Uterus (tissue), 4 donors: ENCODE data around the gene DLGAP1. TPM values are rescaled to one million over a fixed set of nuclear protein-coding genes. Genes with fewer than 3 reads are reported as not detected.

ENCODE experiments used
- DNase-seq, 2 donors: peaks; one replicate each; pipeline ENCODE4 v3.0.0-alpha.2; 2019 to 2020
- H3K27ac ChIP-seq, 2 donors: fragments of 200-600 bp; sonication (generic); 1 replicate in 1 of 2; 2 replicates in 1 of 2; pipeline ENCODE4 v1.5.1; 2016 to 2018
- H3K27me3 ChIP-seq, 2 donors: fragments of 200-600 bp; sonication (generic); one replicate each; pipeline ENCODE4 v1.5.1; 2018 to 2019; ENCODE audit warnings: control low read depth in 1 of 2
- H3K36me3 ChIP-seq, 2 donors: fragments of 200-600 bp; sonication (generic); one replicate each; pipeline ENCODE4 v1.5.1; 2019; ENCODE audit warnings: control low read depth in 1 of 2
- H3K4me1 ChIP-seq, 2 donors: fragments of 200-600 bp; sonication (generic); one replicate each; pipeline ENCODE4 v1.5.1; 2018 to 2019; ENCODE audit warnings: control low read depth in 1 of 2
- H3K4me3 ChIP-seq, 2 donors: fragments of 200-600 bp; sonication (generic); 1 replicate in 1 of 2; 2 replicates in 1 of 2; pipeline ENCODE4 v1.5.1; 2018 to 2019; ENCODE audit warnings: mild to moderate bottlenecking in 1 of 2
- H3K9me3 ChIP-seq, 2 donors: fragments of 200-600 bp; sonication (generic); one replicate each; pipeline ENCODE4 v1.5.1; 2019; ENCODE audit warnings: control low read depth in 1 of 2
- POLR2A ChIP-seq, 2 donors: fragments of 450-650 bp; IDR thresholded peaks; one replicate each; pipeline ENCODE4 v1.6.1; 2016; ENCODE audit warnings: antibody characterized with exemption in 2 of 2, mild to moderate bottlenecking in 1 of 2, moderate library complexity in 1 of 2
- intact Hi-C: fragments of 100-400 bp; cut with DNase I; formaldehyde crosslinking; loops from one replicate; pipeline ENCODE4 v1.15.1; 2023; ENCODE audit warnings: low total_unique reads
- total RNA-seq, 4 donors: library from RNA; depleted of rRNA in 3 of 4; stranded (reverse); fragments of >200 nt in 3 of 4; gene quantifications; one replicate each; pipeline versions ENCODE4 v1.1.0 to v1.2.4, GENCODE V29; 2014 to 2023
- TF ChIP-seq, protein P1 (sequence below), 4 experiments: fragments of 200-600 bp in 2 of 4; fragments of 450-650 bp in 2 of 4; sonication (generic) in 2 of 4; IDR thresholded peaks; one replicate each; pipeline ENCODE4 v1.5.1; 2016 to 2019; ENCODE audit warnings: antibody characterized with exemption in 4 of 4, mild to moderate bottlenecking in 2 of 4, moderate library complexity in 1 of 4
- donor health status: DM: yes; HTN: yes; CAD: no.

Gene DLGAP1
- total RNA-seq, 4 donors from 2014 or later = 1.0 to 9.6 (median 3.3) TPM

DNA sequence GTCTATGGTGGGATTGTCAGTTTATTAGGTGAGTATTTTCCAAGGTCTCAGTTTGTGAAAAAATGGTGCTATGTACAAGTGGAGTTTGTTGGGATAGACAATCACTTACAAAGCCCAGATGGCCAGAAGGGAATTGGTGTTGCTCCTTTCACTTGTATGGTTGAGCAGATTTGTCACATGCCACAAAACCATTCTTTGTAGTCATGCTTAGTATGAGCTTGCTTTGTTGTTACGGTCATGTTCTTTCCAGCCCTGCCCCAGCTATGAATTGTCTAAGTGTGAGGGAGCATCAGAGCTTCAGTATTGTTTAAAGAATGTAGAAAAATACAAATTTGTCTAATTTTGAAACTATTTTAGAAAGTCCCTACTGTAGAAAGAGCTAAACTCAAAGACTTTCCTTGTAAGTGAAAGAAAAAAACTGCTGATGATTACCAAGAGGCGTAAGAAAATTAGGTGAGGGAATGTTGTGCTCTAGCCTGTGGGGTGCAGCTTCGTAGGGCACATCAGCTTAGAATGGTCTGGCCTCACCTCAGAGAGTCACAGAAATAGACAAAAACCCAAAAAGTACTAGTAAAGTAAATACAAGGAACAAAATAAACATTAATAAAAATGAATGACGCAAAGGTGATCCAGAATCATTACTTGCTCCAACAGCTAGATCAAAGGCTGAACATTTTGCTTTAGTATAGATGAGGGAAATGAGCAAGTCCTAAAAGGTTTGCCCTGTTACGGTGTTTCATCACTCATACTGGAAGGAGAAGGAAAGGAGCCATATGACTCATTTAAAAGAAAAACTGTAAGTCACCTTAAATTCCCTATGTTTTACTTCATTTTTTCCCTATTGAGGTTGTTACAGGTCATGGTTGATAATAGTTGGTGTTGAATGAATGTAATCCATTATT is 995.9 kb downstream of the DLGAP1 start:
- DNase-seq = no peak
- TF ChIP-seq POLR2A (IDR thresholded peaks at IDR 0.05) = no peak
- TF ChIP-seq, protein P1, sequence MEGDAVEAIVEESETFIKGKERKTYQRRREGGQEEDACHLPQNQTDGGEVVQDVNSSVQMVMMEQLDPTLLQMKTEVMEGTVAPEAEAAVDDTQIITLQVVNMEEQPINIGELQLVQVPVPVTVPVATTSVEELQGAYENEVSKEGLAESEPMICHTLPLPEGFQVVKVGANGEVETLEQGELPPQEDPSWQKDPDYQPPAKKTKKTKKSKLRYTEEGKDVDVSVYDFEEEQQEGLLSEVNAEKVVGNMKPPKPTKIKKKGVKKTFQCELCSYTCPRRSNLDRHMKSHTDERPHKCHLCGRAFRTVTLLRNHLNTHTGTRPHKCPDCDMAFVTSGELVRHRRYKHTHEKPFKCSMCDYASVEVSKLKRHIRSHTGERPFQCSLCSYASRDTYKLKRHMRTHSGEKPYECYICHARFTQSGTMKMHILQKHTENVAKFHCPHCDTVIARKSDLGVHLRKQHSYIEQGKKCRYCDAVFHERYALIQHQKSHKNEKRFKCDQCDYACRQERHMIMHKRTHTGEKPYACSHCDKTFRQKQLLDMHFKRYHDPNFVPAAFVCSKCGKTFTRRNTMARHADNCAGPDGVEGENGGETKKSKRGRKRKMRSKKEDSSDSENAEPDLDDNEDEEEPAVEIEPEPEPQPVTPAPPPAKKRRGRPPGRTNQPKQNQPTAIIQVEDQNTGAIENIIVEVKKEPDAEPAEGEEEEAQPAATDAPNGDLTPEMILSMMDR (IDR thresholded peaks at IDR 0.05) = no peak
- no peak overlapping the region for H3K4me3 ChIP-seq
- intact Hi-C loops = loop anchor here (10.0 kb wide), 1 partner anchor 136 kb away; no protein-coding TSS in a partner anchor
- H3K9me3 ChIP-seq = no peaks in the 10 kb centered on the region
- no peaks in the 10 kb centered on the region for H3K27me3 ChIP-seq
- H3K36me3 ChIP-seq = no peaks in the 10 kb centered on the region
- H3K27ac ChIP-seq = no peak overlapping the region
- H3K4me1 ChIP-seq = peaks cover 8 to 10% of the 10 kb centered on the region in 2 donors

DNA sequence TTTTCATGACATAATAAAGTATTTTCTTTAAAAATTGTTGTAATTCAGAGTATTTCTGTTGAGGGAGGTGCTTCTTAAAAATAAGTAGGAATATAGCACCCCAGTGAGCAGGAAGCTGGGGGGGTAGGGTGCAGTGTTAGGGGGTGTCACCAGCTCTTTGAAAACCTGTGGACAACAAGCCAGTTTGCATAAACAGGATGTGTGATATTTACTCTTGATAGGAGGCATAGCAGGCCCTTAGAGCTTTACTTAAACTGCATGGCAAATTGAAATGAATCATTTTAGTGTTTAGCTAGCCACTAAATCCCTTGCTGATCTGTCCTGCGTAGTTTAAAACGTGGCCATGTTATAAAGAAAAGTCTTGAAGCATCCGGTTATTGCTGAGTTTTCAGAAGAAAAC is 996.7 kb downstream of the DLGAP1 start:
- Histone ChIP-seq H3K9me3 (no peaks in the 10 kb centered on the region), H3K4me3 (no peak overlapping the region), H3K36me3 (no peaks in the 10 kb centered on the region), H3K27ac (no peak overlapping the region), H3K4me1 (peaks cover 8 to 10% of the 10 kb centered on the region in 2 donors), H3K27me3 (no peaks in the 10 kb centered on the region)
- intact Hi-C loops = loop anchor here (10.0 kb wide), 1 partner anchor 136 kb away; no protein-coding TSS in a partner anchor
- DNase-seq = no peak
- TF ChIP-seq POLR2A (IDR thresholded peaks at IDR 0.05) = no peak
- TF ChIP-seq, protein P1 (IDR thresholded peaks at IDR 0.05) = no peak

DNA sequence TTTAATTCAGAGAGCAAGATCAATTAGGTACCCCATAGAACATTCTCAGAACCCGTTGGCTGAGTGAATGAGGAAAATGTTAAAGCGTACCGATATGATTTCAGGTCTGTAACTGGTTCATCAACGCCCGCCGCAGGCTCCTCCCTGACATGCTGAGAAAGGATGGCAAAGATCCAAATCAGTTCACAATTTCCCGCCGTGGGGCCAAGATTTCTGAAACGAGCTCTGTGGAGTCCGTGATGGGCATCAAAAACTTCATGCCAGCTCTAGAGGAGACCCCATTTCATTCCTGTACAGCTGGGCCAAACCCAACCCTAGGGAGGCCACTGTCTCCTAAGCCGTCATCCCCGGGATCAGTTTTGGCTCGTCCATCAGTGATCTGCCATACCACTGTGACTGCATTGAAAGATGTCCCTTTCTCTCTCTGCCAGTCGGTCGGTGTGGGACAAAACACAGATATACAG is 997.8 kb downstream of the DLGAP1 start:
- H3K4me1 ChIP-seq = peaks cover 8 to 10% of the 10 kb centered on the region in 2 donors

DNA sequence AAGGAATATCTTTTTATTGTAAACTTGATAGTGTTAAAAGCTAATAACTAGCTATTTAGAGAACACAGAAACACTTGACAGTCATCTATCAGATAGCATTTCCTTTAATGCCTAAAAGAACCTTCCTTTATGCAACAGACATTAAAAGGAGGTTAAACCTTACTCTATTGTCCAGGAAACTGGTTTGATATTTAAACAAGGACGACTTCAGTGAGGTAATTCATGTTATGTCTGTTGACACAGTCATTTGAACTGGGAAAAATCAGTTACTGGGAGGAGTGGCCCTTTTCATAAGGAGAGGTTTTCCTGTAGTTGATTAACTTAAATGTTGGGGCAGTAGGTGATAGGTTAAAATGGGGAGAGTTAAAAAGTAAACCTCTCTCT is 998.4 kb downstream of the DLGAP1 start:
- no peak overlapping the region for H3K27ac ChIP-seq
- DNase-seq = no peak
- no peaks in the 10 kb centered on the region for H3K36me3 ChIP-seq
- no peaks in the 10 kb centered on the region for H3K27me3 ChIP-seq
- no peak overlapping the region for H3K4me3 ChIP-seq
- H3K9me3 ChIP-seq = no peaks in the 10 kb centered on the region
- TF ChIP-seq, protein P1 (IDR thresholded peaks at IDR 0.05) = no peak
- no peak for TF ChIP-seq POLR2A (IDR thresholded peaks at IDR 0.05)
- peaks cover 8 to 10% of the 10 kb centered on the region in 2 donors for H3K4me1 ChIP-seq
- intact Hi-C loops = loop anchor here (10.0 kb wide), 1 partner anchor 138 kb away; no protein-coding TSS in a partner anchor

More for the DNA sequence above, 997.8 kb downstream of the DLGAP1 start:
- intact Hi-C loops = loop anchor here (10.0 kb wide), 1 partner anchor 138 kb away; no protein-coding TSS in a partner anchor
- TF ChIP-seq, protein P1 (IDR thresholded peaks at IDR 0.05) = no peak
- no peak for TF ChIP-seq POLR2A (IDR thresholded peaks at IDR 0.05)
- Histone ChIP-seq H3K27me3 (no peaks in the 10 kb centered on the region), H3K36me3 (no peaks in the 10 kb centered on the region), H3K9me3 (no peaks in the 10 kb centered on the region), H3K4me3 (no peak overlapping the region), H3K27ac (no peak overlapping the region)
- DNase-seq = no peak
